Skeletal muscle tissue (tissue), 4 donors: ENCODE results near the gene MINDY3. TPM values are rescaled to one million over a fixed set of nuclear protein-coding genes. Genes with fewer than 3 reads are reported as not detected.

Experiments used
- H3K27ac ChIP-seq: one replicate; pipeline ENCODE4 v1.7.0; 2013; ENCODE audit warnings: mild to moderate bottlenecking, low read depth, low read length, inconsistent platforms
- H3K27me3 ChIP-seq, 3 donors: one replicate each; pipeline ENCODE4 v1.7.0; 2013; ENCODE audit warnings: low read length in 3 of 3; ENCODE audit not compliant: control insufficient read depth in 3 of 3, insufficient read depth in 3 of 3
- H3K36me3 ChIP-seq, 3 donors: one replicate each; pipeline ENCODE4 v1.7.0; 2013; ENCODE audit warnings: low read length in 3 of 3; ENCODE audit not compliant: control insufficient read depth in 3 of 3, insufficient read depth in 3 of 3
- H3K4me1 ChIP-seq, 3 donors: one replicate each; pipeline ENCODE4 v1.7.0; 2013; ENCODE audit warnings: low read length in 3 of 3, mild to moderate bottlenecking in 3 of 3; ENCODE audit not compliant: control insufficient read depth in 3 of 3, insufficient read depth in 3 of 3
- H3K4me3 ChIP-seq, 3 donors: one replicate each; pipeline ENCODE4 v1.7.0; 2013; ENCODE audit warnings: low read length in 3 of 3
- H3K9ac ChIP-seq, 3 donors: one replicate each; pipeline ENCODE4 v1.7.0; 2013; ENCODE audit warnings: low read length in 3 of 3, mild to moderate bottlenecking in 3 of 3, moderate library complexity in 2 of 3, low read depth in 1 of 3
- H3K9me3 ChIP-seq, 3 donors: one replicate each; pipeline ENCODE4 v1.7.0; 2013; ENCODE audit warnings: low read length in 3 of 3; ENCODE audit not compliant: control insufficient read depth in 3 of 3
- total RNA-seq: library from RNA; depleted of rRNA; stranded (reverse); fragments of >200 nt; gene quantifications from one replicate; pipeline ENCODE4 v1.2.3, GENCODE V29; 2014
- donor health status: Osteomylitis.

MINDY3 gene
- total RNA-seq, 1 donor from 2014 or later = 71.5 TPM

DNA sequence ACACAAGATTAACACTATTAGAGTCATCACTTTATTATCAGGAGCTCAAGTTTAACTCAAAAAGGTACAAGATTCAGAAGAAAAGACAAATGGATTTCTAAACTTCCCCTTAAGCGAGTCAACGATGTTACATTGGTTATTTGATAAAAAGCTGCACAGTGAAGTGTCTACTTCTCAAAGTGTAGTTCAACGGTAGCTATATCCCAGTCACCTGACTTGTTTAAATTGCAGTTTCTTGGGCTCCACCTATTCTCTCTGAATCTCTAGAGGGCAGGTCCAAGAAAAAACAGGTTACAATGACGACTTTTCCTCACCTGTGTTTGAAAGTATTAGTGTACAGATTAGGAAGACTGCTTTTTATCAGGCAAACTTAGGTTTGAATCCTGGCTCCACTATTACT lies 16.6 kb downstream of the MINDY3 start:
- H3K9ac ChIP-seq = no peak overlapping the region
- no peaks in the 10 kb centered on the region for H3K9me3 ChIP-seq
- H3K4me3 ChIP-seq = no peak overlapping the region
- H3K27ac ChIP-seq = no peak overlapping the region
- peaks cover 0 to 2% (median 0%) of the 10 kb centered on the region in 3 donors for H3K36me3 ChIP-seq
- no peaks in the 10 kb centered on the region for H3K27me3 ChIP-seq
- no peaks in the 10 kb centered on the region for H3K4me1 ChIP-seq

DNA sequence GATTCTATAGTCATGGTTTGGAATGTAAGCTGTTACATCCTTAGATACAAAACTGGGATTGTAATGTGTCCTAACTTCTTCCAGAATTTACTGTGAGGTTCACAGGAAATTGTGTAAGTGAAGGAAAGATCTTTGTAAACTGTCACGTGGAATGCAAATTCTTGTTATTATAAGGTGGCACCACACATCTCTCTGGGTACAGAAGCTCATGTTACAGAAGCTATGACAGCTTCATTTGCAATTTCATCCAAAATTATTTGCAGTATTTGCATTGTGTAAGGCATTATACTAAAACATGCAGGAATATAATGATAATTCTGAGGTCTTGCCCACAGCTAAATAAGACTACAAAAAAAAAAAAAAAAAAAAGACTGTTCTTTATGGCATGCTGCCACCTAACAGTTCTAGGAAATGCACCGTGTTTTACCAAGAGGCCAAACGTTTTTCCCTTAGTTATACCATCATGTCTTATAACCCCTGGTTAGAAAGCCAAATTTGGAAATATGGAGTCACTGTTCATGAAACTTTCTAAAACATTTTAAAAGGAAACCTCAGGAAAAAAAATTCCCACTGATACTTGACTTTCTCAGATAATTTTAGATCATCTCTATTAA lies 17.6 kb downstream of the MINDY3 start:
- Histone ChIP-seq H3K9ac (no peak overlapping the region), H3K36me3 (peaks cover 0 to 1% (median 0%) of the 10 kb centered on the region in 3 donors), H3K9me3 (no peaks in the 10 kb centered on the region), H3K4me3 (no peak overlapping the region), H3K27me3 (no peaks in the 10 kb centered on the region), H3K27ac (no peak overlapping the region), H3K4me1 (no peaks in the 10 kb centered on the region)

DNA sequence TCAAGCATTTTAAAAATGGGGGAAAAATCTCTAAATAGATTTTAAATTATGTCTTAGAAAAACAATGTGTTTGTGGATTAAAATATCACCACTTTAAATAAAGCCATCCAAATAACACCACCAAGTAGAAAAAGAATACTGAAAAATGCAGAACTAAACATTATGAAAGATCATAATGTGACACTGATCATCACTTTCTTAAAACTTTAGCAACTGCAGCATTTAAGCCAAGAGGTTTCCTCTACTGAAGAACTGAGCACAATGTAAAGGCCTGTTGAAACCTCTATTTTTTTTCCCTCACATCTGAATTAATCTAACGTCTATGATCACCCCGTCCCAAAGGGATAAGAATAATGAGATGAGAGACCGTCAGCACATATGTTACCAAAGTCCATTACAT lies 18.6 kb downstream of the MINDY3 start:
- H3K36me3 ChIP-seq = peaks cover 0 to 2% (median 0%) of the 10 kb centered on the region in 3 donors
- H3K9ac ChIP-seq = no peak overlapping the region
- H3K4me1 ChIP-seq = no peaks in the 10 kb centered on the region
- no peaks in the 10 kb centered on the region for H3K9me3 ChIP-seq
- no peak overlapping the region for H3K27ac ChIP-seq
- no peak overlapping the region for H3K4me3 ChIP-seq
- no peaks in the 10 kb centered on the region for H3K27me3 ChIP-seq

DNA sequence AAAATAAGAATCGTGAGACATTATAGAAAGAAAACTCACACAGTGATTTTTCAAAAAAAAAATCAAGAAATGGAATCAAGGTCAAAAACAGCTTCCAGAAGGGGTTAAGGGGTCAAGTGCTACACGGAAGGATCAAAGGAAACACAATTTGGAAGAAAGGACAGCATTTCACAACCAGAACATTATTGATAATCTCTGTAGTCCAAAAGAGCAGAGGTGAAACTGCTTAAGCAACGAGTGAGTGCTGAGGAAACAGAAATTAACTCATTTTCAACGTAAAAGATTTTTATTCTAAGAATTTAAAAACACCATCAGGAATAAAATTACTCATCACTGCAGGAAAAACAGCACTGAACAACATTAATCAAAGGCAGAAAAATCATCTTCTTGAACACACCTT lies 23.5 kb downstream of the MINDY3 start:
- no peaks in the 10 kb centered on the region for H3K9me3 ChIP-seq
- no peak overlapping the region for H3K27ac ChIP-seq
- H3K27me3 ChIP-seq = no peaks in the 10 kb centered on the region
- H3K4me1 ChIP-seq = no peaks in the 10 kb centered on the region
- no peak overlapping the region for H3K9ac ChIP-seq
- H3K36me3 ChIP-seq = peaks cover 5 to 9% (median 6%) of the 10 kb centered on the region in 3 donors
- H3K4me3 ChIP-seq = no peak overlapping the region

- no peak overlapping the region for H3K27ac ChIP-seq
- no peak overlapping the region for H3K9ac ChIP-seq
- no peaks in the 10 kb centered on the region for H3K4me1 ChIP-seq
- H3K27me3 ChIP-seq = no peaks in the 10 kb centered on the region
- peaks cover 7 to 16% (median 12%) of the 10 kb centered on the region in 3 donors for H3K36me3 ChIP-seq
- H3K4me3 ChIP-seq = no peak overlapping the region
- no peaks in the 10 kb centered on the region for H3K9me3 ChIP-seq
Observed at GRCh38 chr10:15829495-15829894, 30.8 kb downstream of the MINDY3 start.

- Histone ChIP-seq H3K4me1 (no peaks in the 10 kb centered on the region), H3K4me3 (no peak overlapping the region), H3K9me3 (no peaks in the 10 kb centered on the region), H3K36me3 (peaks cover 0 to 13% (median 13%) of the 10 kb centered on the region in 3 donors), H3K9ac (no peak overlapping the region), H3K27me3 (no peaks in the 10 kb centered on the region), H3K27ac (no peak overlapping the region)
Observed at GRCh38 chr10:15824498-15824897, 35.8 kb downstream of the MINDY3 start.

- peaks cover 0 to 13% (median 9%) of the 10 kb centered on the region in 3 donors for H3K36me3 ChIP-seq
- H3K9me3 ChIP-seq = no peaks in the 10 kb centered on the region
Observed at GRCh38 chr10:15822131-15822530, 38.2 kb downstream of the MINDY3 start.

DNA sequence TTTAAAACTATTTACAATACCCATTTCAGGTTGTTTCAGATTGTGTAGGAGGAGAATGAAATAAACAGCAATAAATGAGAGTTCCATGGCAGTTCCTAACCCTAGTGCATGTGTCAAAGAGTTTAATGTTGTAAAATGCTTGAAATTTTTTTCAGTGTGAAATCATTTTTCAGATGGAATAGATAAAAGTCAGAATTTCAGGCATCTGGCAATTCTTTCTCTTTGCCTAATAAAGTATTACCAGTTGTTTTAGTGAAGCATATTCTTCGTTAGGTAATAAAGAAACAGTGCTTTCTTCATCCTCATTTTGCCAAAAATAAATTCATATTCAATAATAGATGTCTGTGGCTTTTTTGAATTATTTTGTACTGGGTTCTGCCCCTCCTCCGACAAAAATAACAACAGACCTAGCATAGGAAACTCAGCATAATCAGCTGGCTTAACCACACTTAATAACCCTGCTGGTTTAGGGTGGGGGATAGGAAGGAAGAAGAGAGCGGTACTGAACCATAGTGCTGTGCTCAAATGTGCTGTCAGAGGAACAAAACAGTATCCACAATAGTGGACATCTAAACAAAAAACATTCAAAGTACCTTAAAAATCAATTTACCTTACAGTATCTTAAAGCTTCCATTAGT lies 39.1 kb downstream of the MINDY3 start:
- H3K36me3 ChIP-seq = peaks cover 0 to 13% (median 11%) of the 10 kb centered on the region in 3 donors
- no peaks in the 10 kb centered on the region for H3K9me3 ChIP-seq
- H3K9ac ChIP-seq = no peak overlapping the region
- H3K4me3 ChIP-seq = no peak overlapping the region
- no peaks in the 10 kb centered on the region for H3K4me1 ChIP-seq
- H3K27ac ChIP-seq = no peak overlapping the region
- H3K27me3 ChIP-seq = no peaks in the 10 kb centered on the region

More at GRCh38 chr10:15822131-15822530, 38.2 kb downstream of the MINDY3 start:
- Histone ChIP-seq H3K27ac (no peak overlapping the region), H3K9ac (no peak overlapping the region), H3K27me3 (no peaks in the 10 kb centered on the region), H3K4me3 (no peak overlapping the region), H3K4me1 (no peaks in the 10 kb centered on the region)

GRCh38 chr10:15817409-15818046 lies 42.8 kb downstream of the MINDY3 start:
- Histone ChIP-seq H3K9me3 (no peaks in the 10 kb centered on the region), H3K4me1 (peaks cover 5 to 10% (median 8%) of the 10 kb centered on the region in 3 donors), H3K9ac (no peak overlapping the region), H3K27me3 (no peaks in the 10 kb centered on the region), H3K36me3 (peaks cover 0 to 7% (median 6%) of the 10 kb centered on the region in 3 donors), H3K27ac (no peak overlapping the region), H3K4me3 (no peak overlapping the region)

DNA sequence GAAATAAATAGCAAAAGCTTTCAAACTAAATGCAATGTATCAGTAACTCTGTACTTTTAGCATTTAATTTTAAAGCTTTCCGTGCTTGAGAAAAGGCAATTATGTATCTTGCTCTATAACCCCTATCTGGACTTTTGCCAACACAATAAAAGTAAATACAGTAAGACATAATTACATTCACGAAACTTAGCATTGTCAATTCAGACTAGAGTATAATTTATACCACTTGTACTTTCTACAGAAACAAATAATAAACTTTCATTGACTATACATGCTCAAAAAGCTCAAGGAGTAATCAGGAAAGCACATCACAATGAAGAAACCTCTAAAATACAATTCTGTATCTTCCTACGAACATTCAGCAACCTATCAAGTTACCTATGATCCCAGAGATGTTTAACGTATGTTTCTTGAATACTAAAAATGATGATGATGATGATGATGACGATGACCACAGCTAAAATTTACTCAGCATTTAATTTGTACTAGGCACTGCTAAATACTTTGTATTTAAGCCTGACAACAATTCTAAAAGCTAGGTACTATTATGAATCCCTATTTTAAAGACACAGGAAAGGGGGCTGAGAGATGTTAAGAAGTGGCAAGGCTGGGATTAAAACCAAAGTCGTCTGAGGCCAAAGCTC lies 44.9 kb downstream of the MINDY3 start:
- peaks cover 0 to 7% (median 0%) of the 10 kb centered on the region in 3 donors for H3K36me3 ChIP-seq
- H3K4me3 ChIP-seq = no peak overlapping the region
- H3K27ac ChIP-seq = no peak overlapping the region
- H3K9ac ChIP-seq = no peak overlapping the region
- no peaks in the 10 kb centered on the region for H3K27me3 ChIP-seq
- peaks cover 8 to 10% (median 9%) of the 10 kb centered on the region in 3 donors for H3K4me1 ChIP-seq
- no peaks in the 10 kb centered on the region for H3K9me3 ChIP-seq
